ENCODE data around the gene ASPA.

- TF ChIP-seq EZH2phosphoT487 (IDR thresholded peaks at IDR 0.05; ENCODE audit: borderline replicate concordance, low read depth) (no peak), EP300 (IDR thresholded peaks at IDR 0.05; ENCODE audit: borderline replicate concordance in 1 of 2, low read depth in 1 of 2, low read length in 1 of 2) (no peak), CTCF (IDR thresholded peaks at IDR 0.05) (no peak), REST (IDR thresholded peaks at IDR 0.05; ENCODE audit: low read depth, low read length) (no peak), POLR2AphosphoS5 (IDR thresholded peaks at IDR 0.05; ENCODE audit: low read depth, low read length) (no peak), MAX (IDR thresholded peaks at IDR 0.05; ENCODE audit: low read depth) (no peak), TCF12 (IDR thresholded peaks at IDR 0.05) (no peak)
- TF ChIP-seq, protein P1, sequence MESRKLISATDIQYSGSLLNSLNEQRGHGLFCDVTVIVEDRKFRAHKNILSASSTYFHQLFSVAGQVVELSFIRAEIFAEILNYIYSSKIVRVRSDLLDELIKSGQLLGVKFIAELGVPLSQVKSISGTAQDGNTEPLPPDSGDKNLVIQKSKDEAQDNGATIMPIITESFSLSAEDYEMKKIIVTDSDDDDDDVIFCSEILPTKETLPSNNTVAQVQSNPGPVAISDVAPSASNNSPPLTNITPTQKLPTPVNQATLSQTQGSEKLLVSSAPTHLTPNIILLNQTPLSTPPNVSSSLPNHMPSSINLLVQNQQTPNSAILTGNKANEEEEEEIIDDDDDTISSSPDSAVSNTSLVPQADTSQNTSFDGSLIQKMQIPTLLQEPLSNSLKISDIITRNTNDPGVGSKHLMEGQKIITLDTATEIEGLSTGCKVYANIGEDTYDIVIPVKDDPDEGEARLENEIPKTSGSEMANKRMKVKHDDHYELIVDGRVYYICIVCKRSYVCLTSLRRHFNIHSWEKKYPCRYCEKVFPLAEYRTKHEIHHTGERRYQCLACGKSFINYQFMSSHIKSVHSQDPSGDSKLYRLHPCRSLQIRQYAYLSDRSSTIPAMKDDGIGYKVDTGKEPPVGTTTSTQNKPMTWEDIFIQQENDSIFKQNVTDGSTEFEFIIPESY (IDR thresholded peaks at IDR 0.05; ENCODE audit: borderline replicate concordance, low read depth): no peak
- TF ChIP-seq, protein P2, sequence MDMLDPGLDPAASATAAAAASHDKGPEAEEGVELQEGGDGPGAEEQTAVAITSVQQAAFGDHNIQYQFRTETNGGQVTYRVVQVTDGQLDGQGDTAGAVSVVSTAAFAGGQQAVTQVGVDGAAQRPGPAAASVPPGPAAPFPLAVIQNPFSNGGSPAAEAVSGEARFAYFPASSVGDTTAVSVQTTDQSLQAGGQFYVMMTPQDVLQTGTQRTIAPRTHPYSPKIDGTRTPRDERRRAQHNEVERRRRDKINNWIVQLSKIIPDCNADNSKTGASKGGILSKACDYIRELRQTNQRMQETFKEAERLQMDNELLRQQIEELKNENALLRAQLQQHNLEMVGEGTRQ (IDR thresholded peaks at IDR 0.05; ENCODE audit: borderline replicate concordance, low read depth, low read length): no peak
These were observed 37.4 kb upstream of the ASPA start for GRCh38 chr17:3438368-3438767.

Measured in SK-N-SH (cell line).